HCT116 (cell line): ENCODE data around the gene FGL2.
"Not testable (repeated sequence)": the region's sequence is repeated elsewhere in the genome, so short reads cannot be mapped to it uniquely, and the experiment has no call there.

ENCODE experiments used
- EZH2 ChIP-seq: fragments of 200-600 bp; sonication (generic); IDR thresholded peaks from 2 replicates; pipeline ENCODE4 v1.6.1; 2017; ENCODE audit warnings: antibody characterized with exemption, mixed run types
- EZH2phosphoT487 ChIP-seq: fragments of 200-600 bp; IDR thresholded peaks from 2 replicates; pipeline ENCODE4 v1.6.1; 2018; ENCODE audit warnings: antibody characterized with exemption, borderline replicate concordance
- JUND ChIP-seq: IDR thresholded peaks from 2 replicates; pipeline ENCODE4 v1.6.1; 2012
- MAX ChIP-seq: IDR thresholded peaks from 2 replicates; pipeline ENCODE4 v1.6.1; 2012
- POLR2A ChIP-seq: IDR thresholded peaks from 2 replicates; pipeline ENCODE4 v1.7.0; 2011; ENCODE audit warnings: borderline replicate concordance; ENCODE audit not compliant: insufficient read depth, insufficient read length; ENCODE audit errors: extremely low read depth
- POLR2AphosphoS5 ChIP-seq: IDR thresholded peaks from 2 replicates; pipeline ENCODE4 v1.6.1; 2011; ENCODE audit warnings: mild to moderate bottlenecking, low read depth, low read length, moderate library complexity
- SIN3A ChIP-seq: IDR thresholded peaks from 2 replicates; pipeline ENCODE4 v1.6.1; 2012; ENCODE audit warnings: low read depth
- TCF7L2 ChIP-seq: IDR thresholded peaks from 2 replicates; pipeline ENCODE4 v1.7.0; 2011; ENCODE audit warnings: borderline replicate concordance, inconsistent platforms; ENCODE audit not compliant: insufficient read depth, insufficient read length; ENCODE audit errors: extremely low read depth
- YY1 ChIP-seq: IDR thresholded peaks from 2 replicates; pipeline ENCODE4 v1.6.1; 2011; ENCODE audit warnings: low read length, low read depth, moderate library complexity, mild to moderate bottlenecking; ENCODE audit not compliant: insufficient replicate concordance; ENCODE audit errors: extremely low read depth
- ZFX ChIP-seq: fragments of 450-650 bp; IDR thresholded peaks from 2 replicates; pipeline ENCODE4 v1.6.1; 2017
- TF ChIP-seq, protein P1 (sequence below), 3 experiments: fragments of 200-600 bp in 1 of 3; sonication (generic) in 1 of 3; IDR thresholded peaks in 2 of 3; conservative IDR thresholded peaks in 1 of 3; 2 replicates each; pipeline ENCODE4 v1.5.1; 2012 to 2017; ENCODE audit warnings: low read depth in 2 of 3, low read length in 2 of 3, antibody characterized with exemption in 1 of 3, borderline replicate concordance in 1 of 3, control low read depth in 1 of 3, mild to moderate bottlenecking in 1 of 3, mixed read lengths in 1 of 3, mixed run types in 1 of 3, moderate library complexity in 1 of 3; ENCODE audit not compliant: insufficient read depth in 1 of 3
- TF ChIP-seq, protein P2 (sequence below): IDR thresholded peaks from 2 replicates; pipeline ENCODE4 v1.6.1; 2011; ENCODE audit warnings: mild to moderate bottlenecking, low read length, moderate library complexity; ENCODE audit not compliant: insufficient replicate concordance; ENCODE audit errors: extremely low read depth

DNA sequence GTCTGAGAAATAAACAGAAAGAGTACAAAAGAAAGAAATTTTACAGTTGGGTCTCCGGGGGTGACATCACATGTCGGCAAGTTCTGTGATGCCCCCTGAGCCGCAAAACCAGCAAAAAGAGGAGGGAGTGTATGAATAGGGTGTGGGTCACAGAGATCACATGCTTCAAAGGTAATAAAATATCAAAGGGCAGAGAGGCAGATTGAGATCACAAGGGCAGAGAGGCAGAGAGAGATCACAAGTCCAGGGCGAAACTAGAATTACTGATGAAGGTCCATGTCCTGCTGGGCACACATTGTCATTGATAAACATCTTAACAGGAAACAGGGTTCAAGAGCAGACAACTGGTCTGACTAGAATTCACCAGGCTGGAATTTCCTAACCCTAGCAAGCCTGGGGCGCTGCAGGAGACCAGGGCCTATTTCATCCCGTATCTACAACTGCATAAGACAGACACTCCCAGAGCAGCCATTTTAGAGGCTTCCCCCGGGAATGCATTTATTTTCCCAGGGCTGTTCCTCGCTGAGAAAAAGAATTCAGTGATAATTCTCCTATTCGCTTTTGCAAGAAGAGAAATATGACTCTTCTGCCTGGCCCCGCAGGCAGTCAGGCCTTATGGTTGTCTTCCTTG, 20.2 kb upstream of the FGL2 start:
- TF ChIP-seq, protein P1, sequence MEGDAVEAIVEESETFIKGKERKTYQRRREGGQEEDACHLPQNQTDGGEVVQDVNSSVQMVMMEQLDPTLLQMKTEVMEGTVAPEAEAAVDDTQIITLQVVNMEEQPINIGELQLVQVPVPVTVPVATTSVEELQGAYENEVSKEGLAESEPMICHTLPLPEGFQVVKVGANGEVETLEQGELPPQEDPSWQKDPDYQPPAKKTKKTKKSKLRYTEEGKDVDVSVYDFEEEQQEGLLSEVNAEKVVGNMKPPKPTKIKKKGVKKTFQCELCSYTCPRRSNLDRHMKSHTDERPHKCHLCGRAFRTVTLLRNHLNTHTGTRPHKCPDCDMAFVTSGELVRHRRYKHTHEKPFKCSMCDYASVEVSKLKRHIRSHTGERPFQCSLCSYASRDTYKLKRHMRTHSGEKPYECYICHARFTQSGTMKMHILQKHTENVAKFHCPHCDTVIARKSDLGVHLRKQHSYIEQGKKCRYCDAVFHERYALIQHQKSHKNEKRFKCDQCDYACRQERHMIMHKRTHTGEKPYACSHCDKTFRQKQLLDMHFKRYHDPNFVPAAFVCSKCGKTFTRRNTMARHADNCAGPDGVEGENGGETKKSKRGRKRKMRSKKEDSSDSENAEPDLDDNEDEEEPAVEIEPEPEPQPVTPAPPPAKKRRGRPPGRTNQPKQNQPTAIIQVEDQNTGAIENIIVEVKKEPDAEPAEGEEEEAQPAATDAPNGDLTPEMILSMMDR (IDR thresholded peaks at IDR 0.05 in 2 of 3, conservative IDR thresholded peaks at IDR 0.05 in 1 of 3; ENCODE audit: borderline replicate concordance in 1 of 3, insufficient read depth in 1 of 3, low read depth in 2 of 3, low read length in 2 of 3), result not testable (repeated sequence)
- not testable (repeated sequence) for TF ChIP-seq EZH2phosphoT487, POLR2AphosphoS5, TCF7L2, POLR2A, ZFX, YY1, JUND, SIN3A, MAX, EZH2
- TF ChIP-seq, protein P2, sequence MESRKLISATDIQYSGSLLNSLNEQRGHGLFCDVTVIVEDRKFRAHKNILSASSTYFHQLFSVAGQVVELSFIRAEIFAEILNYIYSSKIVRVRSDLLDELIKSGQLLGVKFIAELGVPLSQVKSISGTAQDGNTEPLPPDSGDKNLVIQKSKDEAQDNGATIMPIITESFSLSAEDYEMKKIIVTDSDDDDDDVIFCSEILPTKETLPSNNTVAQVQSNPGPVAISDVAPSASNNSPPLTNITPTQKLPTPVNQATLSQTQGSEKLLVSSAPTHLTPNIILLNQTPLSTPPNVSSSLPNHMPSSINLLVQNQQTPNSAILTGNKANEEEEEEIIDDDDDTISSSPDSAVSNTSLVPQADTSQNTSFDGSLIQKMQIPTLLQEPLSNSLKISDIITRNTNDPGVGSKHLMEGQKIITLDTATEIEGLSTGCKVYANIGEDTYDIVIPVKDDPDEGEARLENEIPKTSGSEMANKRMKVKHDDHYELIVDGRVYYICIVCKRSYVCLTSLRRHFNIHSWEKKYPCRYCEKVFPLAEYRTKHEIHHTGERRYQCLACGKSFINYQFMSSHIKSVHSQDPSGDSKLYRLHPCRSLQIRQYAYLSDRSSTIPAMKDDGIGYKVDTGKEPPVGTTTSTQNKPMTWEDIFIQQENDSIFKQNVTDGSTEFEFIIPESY, result not testable (repeated sequence)
